Measurements from ENCODE around the gene SULT1C2. TPM values are rescaled to one million over a fixed set of nuclear protein-coding genes. Genes with fewer than 3 reads are reported as not detected.
"Not testable (repeated sequence)": the region's sequence is repeated elsewhere in the genome, so short reads cannot be mapped to it uniquely, and the experiment has no call there.

The SULT1C2 gene
- total RNA-seq, 1 donor from 2014 or later, result 3.3 TPM

GRCh38 chr2:108284566-108284965 lies 4.1 kb upstream of the SULT1C2 start:
- intact Hi-C loops (cut with DNase I); ATAC-seq; DNase-seq (ENCODE audit: low spot score): not testable (repeated sequence)

GRCh38 chr2:108285616-108286015 lies 3.1 kb upstream of the SULT1C2 start:
- intact Hi-C loops (cut with DNase I), result no loop called here
- ATAC-seq, result no peak
- DNase-seq (ENCODE audit: low spot score), result no peak

- DNase-seq (ENCODE audit: low spot score) (no peak), ATAC-seq (no peak)
- intact Hi-C loops (cut with DNase I), result no loop called here
Measured at GRCh38 chr2:108287169-108287568, 1.5 kb upstream of the SULT1C2 start.

GRCh38 chr2:108293850-108294249 lies 5.2 kb downstream of the SULT1C2 start:
- intact Hi-C loops (cut with DNase I), result no loop called here
- ATAC-seq (no peak), DNase-seq (ENCODE audit: low spot score) (no peak)

GRCh38 chr2:108297436-108298141 lies 8.9 kb downstream of the SULT1C2 start:
- ATAC-seq, result no peak
- intact Hi-C loops (cut with DNase I), result no loop called here
- no peak for DNase-seq (ENCODE audit: low spot score)

- DNase-seq (ENCODE audit: low spot score) (no peak), ATAC-seq (no peak)
- intact Hi-C loops (cut with DNase I), result no loop called here
Measured at GRCh38 chr2:108301558-108301957, 12.9 kb downstream of the SULT1C2 start.

- ATAC-seq (no peak), DNase-seq (ENCODE audit: low spot score) (no peak)
- intact Hi-C loops (cut with DNase I), result no loop called here
Measured at GRCh38 chr2:108304975-108305374, 16.3 kb downstream of the SULT1C2 start.

GRCh38 chr2:108305901-108306300 lies 17.2 kb downstream of the SULT1C2 start:
- ATAC-seq (no peak), DNase-seq (ENCODE audit: low spot score) (no peak)
- intact Hi-C loops (cut with DNase I), result no loop called here

GRCh38 chr2:108309903-108310302 lies 21.2 kb downstream of the SULT1C2 start:
- intact Hi-C loops (cut with DNase I), result no loop called here
- no peak for ATAC-seq
- DNase-seq (ENCODE audit: low spot score), result no peak

GRCh38 chr2:108314586-108315296 lies 26.0 kb downstream of the SULT1C2 start:
- no peak for ATAC-seq
- DNase-seq (ENCODE audit: low spot score), result no peak
- intact Hi-C loops (cut with DNase I), result no loop called here

- intact Hi-C loops (cut with DNase I), result no loop called here
- DNase-seq (ENCODE audit: low spot score) (no peak), ATAC-seq (no peak)
Measured at GRCh38 chr2:108315444-108315934, 26.8 kb downstream of the SULT1C2 start.

- intact Hi-C loops (cut with DNase I), result no loop called here
- peak; percentile 70 for ATAC-seq
- no peak for DNase-seq (ENCODE audit: low spot score)
Measured at GRCh38 chr2:108316033-108316432, 27.3 kb downstream of the SULT1C2 start.

GRCh38 chr2:108316461-108317258 lies 28.0 kb downstream of the SULT1C2 start:
- intact Hi-C loops (cut with DNase I), result no loop called here
- DNase-seq (ENCODE audit: low spot score), result no peak

GRCh38 chr2:108320326-108320922 lies 31.7 kb downstream of the SULT1C2 start:
- DNase-seq (ENCODE audit: low spot score) (no peak), ATAC-seq (no peak)
- intact Hi-C loops (cut with DNase I), result no loop called here

More at GRCh38 chr2:108316461-108317258, 28.0 kb downstream of the SULT1C2 start:
- ATAC-seq, result peak; percentile 83

GRCh38 chr2:108323619-108324018 lies 34.9 kb downstream of the SULT1C2 start:
- ATAC-seq (no peak), DNase-seq (ENCODE audit: low spot score) (no peak)
- intact Hi-C loops (cut with DNase I), result no loop called here

- intact Hi-C loops (cut with DNase I), result no loop called here
- DNase-seq (ENCODE audit: low spot score) (no peak), ATAC-seq (no peak)
Measured at GRCh38 chr2:108324531-108325255, 36.0 kb downstream of the SULT1C2 start.

GRCh38 chr2:108325756-108326155 lies 37.1 kb downstream of the SULT1C2 start:
- intact Hi-C loops (cut with DNase I), result no loop called here
- DNase-seq (ENCODE audit: low spot score) (no peak), ATAC-seq (no peak)

GRCh38 chr2:108329771-108330170 lies 41.1 kb downstream of the SULT1C2 start:
- no peak for DNase-seq (ENCODE audit: low spot score)
- no peak for ATAC-seq
- intact Hi-C loops (cut with DNase I), result no loop called here

- no peak for DNase-seq (ENCODE audit: low spot score)
- ATAC-seq, result no peak
- intact Hi-C loops (cut with DNase I), result no loop called here
Measured at GRCh38 chr2:108330979-108331378, 42.3 kb downstream of the SULT1C2 start.
